Hepatocyte (in vitro differentiated cells): Measurements from ENCODE around the gene DHRS3. TPM values are rescaled to one million over a fixed set of nuclear protein-coding genes. Genes with fewer than 3 reads are reported as not detected.

Source experiments
- DNase-seq: peaks from one replicate; pipeline ENCODE4 v3.0.0-alpha.2; 2016; ENCODE audit warnings: low spot score
- H2AFZ ChIP-seq: fragments of 200-600 bp; sonication (generic); 2 replicates; pipeline ENCODE4 v1.6.0; 2016; ENCODE audit warnings: antibody characterized with exemption, mild to moderate bottlenecking
- H3K27ac ChIP-seq: fragments of 200-600 bp; sonication (generic); 2 replicates; pipeline ENCODE4 v1.5.1; 2016; ENCODE audit warnings: mild to moderate bottlenecking
- H3K27me3 ChIP-seq: fragments of 200-600 bp; sonication (generic); 2 replicates; pipeline ENCODE4 v1.6.1; 2016
- H3K36me3 ChIP-seq: fragments of 200-600 bp; sonication (generic); replicated peaks from 2 replicates; pipeline ENCODE4 v1.5.1; 2016; ENCODE audit warnings: low read depth; ENCODE audit not compliant: insufficient read depth
- H3K4me1 ChIP-seq: fragments of 200-600 bp; sonication (generic); 2 replicates; pipeline ENCODE4 v1.5.1; 2016; ENCODE audit warnings: mild to moderate bottlenecking, moderate library complexity; ENCODE audit not compliant: insufficient read depth
- H3K4me2 ChIP-seq: fragments of 200-600 bp; sonication (generic); 2 replicates; pipeline ENCODE4 v1.6.0; 2016
- H3K4me3 ChIP-seq: fragments of 200-600 bp; sonication (generic); 2 replicates; pipeline ENCODE4 v1.5.1; 2016; ENCODE audit warnings: mild to moderate bottlenecking
- H3K79me2 ChIP-seq: fragments of 200-600 bp; sonication (generic); 2 replicates; pipeline ENCODE4 v1.6.0; 2017; ENCODE audit warnings: mild to moderate bottlenecking
- H3K9me2 ChIP-seq: fragments of 200-600 bp; sonication (generic); replicated peaks from 2 replicates; pipeline ENCODE4 v1.6.0; 2017; ENCODE audit warnings: mild to moderate bottlenecking; ENCODE audit not compliant: insufficient read depth
- H3K9me3 ChIP-seq: fragments of 200-600 bp; sonication (generic); 2 replicates; pipeline ENCODE4 v1.5.1; 2016; ENCODE audit warnings: low read depth, mild to moderate bottlenecking
- H4K20me1 ChIP-seq: fragments of 200-600 bp; sonication (generic); 2 replicates; pipeline ENCODE4 v1.6.0; 2016; ENCODE audit warnings: mild to moderate bottlenecking; ENCODE audit not compliant: insufficient read depth, poor library complexity, severe bottlenecking
- EZH2 ChIP-seq: fragments of 200-600 bp; sonication (generic); IDR thresholded peaks from 2 replicates; pipeline ENCODE4 v1.6.1; 2016; ENCODE audit warnings: antibody characterized with exemption, mild to moderate bottlenecking, borderline replicate concordance
- EZH2phosphoT487 ChIP-seq: fragments of 200-600 bp; sonication (generic); IDR thresholded peaks from one replicate; pipeline ENCODE4 v1.6.1; 2018; ENCODE audit warnings: antibody characterized with exemption, mild to moderate bottlenecking, low read depth, moderate library complexity; ENCODE audit not compliant: unreplicated experiment, severe bottlenecking
- WGBS: methylation state at CpG from one replicate; pipeline ENCODE4 v1.1.6; 2016; ENCODE audit warnings: low lambda C conversion rate; ENCODE audit errors: missing lambda C conversion rate; 5-methylcytosine and 5-hydroxymethylcytosine counted together
- polyA plus RNA-seq: library from polyadenylated mRNA; unstranded; fragments of >200 nt; fragmentation: Nextera tagmentation; extraction: Ambion mirVana; gene quantifications from 2 replicates; pipeline ENCODE4 v1.2.1, GENCODE V29; 2016
- total RNA-seq: library from RNA; depleted of rRNA; stranded (reverse); fragments of >200 nt; gene quantifications from 2 replicates; pipeline ENCODE4 v1.2.3, GENCODE V29; 2014
- TF ChIP-seq, protein P1 (sequence below): fragments of 200-600 bp; sonication (generic); IDR thresholded peaks from 2 replicates; pipeline ENCODE4 v1.5.1; 2016; ENCODE audit warnings: antibody characterized with exemption, mild to moderate bottlenecking; ENCODE audit not compliant: poor library complexity

Gene DHRS3
- total and polyA plus RNA-seq, 2 experiments from 2014 or later, result 75.9 to 103 TPM

DNA sequence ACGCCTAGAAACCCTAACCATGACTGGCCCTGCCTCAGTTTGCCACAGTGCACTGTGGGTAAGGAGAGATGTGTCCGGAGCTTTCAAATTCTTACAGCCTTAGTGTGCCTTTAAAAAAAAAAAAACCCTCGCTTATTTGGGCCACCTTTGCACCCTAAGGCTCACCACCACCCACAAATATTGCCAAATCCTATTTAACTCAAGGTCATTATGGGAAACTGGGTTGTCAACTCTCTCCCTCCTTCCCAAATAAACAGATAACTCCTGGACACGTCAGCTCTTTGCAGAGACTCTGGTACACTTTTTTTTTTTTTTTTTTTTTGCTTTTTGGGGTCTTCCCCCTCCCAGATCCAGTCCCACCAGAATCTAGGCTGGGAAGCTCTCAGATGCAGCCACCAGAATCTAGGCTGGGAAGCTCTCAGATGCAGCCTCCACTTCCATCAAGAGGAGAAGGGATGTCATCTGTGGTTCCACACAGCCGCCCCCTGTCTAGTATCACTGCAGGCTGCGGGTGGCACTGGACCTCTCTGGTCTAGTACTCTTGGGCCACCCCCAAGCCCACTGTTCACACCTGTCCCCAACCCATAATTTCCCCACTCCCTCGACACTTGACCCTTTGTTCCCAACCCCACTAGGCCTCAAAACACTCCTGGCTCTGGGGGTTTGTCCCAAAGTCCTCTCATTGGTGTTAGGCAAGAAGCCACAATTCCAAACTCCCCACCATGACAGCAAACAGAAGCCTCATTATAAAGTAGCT is 3.4 kb downstream of the DHRS3 start:
- peak overlapping the region; percentile 97 for H3K27ac ChIP-seq

DNA sequence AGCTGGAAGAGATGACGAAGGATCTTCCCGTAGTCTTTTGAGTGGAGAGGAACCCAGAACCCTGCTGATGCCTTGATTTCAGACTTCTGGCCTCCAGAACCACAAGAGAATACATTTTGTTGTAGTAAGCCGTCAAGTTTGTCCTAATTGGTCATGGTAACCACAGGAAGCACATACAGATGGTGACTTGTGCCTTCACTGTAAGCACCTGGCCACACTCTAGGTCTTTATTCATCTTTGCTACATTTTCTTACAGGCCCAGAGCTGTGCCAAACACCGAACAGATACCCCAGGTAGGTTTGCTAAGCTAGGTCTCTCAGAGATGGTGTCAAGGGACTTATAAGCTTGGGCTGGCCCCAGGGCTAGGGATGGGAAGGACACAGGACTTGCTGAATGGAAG is 4.8 kb downstream of the DHRS3 start:
- Histone ChIP-seq H3K4me3 (no peak overlapping the region), H2AFZ (no peak overlapping the region), H3K4me2 (peak overlapping the region; percentile 85), H3K9me2 (no peaks in the 10 kb centered on the region), H3K27ac (no peak overlapping the region), H3K9me3 (no peaks in the 10 kb centered on the region), H4K20me1 (peaks cover 10% of the 10 kb centered on the region), H3K36me3 (peaks cover 3% of the 10 kb centered on the region), H3K4me1 (peaks cover 39% of the 10 kb centered on the region), H3K79me2 (peaks cover 90% of the 10 kb centered on the region), H3K27me3 (no peaks in the 10 kb centered on the region)
- no peak for DNase-seq
- TF ChIP-seq EZH2phosphoT487 (no peak), EZH2 (no peak)
- TF ChIP-seq, protein P1, sequence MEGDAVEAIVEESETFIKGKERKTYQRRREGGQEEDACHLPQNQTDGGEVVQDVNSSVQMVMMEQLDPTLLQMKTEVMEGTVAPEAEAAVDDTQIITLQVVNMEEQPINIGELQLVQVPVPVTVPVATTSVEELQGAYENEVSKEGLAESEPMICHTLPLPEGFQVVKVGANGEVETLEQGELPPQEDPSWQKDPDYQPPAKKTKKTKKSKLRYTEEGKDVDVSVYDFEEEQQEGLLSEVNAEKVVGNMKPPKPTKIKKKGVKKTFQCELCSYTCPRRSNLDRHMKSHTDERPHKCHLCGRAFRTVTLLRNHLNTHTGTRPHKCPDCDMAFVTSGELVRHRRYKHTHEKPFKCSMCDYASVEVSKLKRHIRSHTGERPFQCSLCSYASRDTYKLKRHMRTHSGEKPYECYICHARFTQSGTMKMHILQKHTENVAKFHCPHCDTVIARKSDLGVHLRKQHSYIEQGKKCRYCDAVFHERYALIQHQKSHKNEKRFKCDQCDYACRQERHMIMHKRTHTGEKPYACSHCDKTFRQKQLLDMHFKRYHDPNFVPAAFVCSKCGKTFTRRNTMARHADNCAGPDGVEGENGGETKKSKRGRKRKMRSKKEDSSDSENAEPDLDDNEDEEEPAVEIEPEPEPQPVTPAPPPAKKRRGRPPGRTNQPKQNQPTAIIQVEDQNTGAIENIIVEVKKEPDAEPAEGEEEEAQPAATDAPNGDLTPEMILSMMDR, result no peak
- WGBS, result 95% methylated on average over 4 of the region's 4 CpGs

More for the DNA sequence above, 3.4 kb downstream of the DHRS3 start:
- Histone ChIP-seq H3K9me3 (no peaks in the 10 kb centered on the region), H3K4me2 (peak overlapping the region; percentile 85), H2AFZ (no peak overlapping the region), H3K27me3 (no peaks in the 10 kb centered on the region), H3K4me1 (peaks cover 37% of the 10 kb centered on the region), H3K79me2 (peaks cover 76% of the 10 kb centered on the region), H3K4me3 (peak overlapping the region; percentile 62), H3K36me3 (peaks cover 3% of the 10 kb centered on the region), H4K20me1 (peaks cover 10% of the 10 kb centered on the region), H3K9me2 (no peaks in the 10 kb centered on the region)
- WGBS, result 69% methylated on average over 7 of the region's 7 CpGs
- DNase-seq, result no peak
- no peak for TF ChIP-seq EZH2
- TF ChIP-seq, protein P1, result no peak
- no peak for TF ChIP-seq EZH2phosphoT487

DNA sequence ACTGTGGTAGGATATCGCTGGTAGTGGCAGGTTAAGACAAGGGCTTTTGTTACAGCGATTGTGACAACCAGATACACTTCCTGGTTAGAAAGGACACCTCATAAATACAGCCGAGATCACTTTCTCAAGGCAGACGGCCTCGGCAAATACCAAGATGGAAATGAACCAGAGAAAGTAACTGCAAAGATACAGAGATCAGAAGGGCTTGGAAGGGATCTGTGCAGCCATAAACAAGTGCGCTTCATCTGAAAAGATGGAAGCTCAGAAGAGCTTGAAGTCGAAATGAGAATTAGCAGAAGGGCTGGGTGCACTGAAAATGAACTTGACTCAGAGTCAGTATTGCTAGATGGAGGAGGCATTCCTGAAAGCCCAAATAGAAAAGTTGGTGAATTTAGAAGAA is 7.1 kb downstream of the DHRS3 start:
- DNase-seq, result no peak
- Histone ChIP-seq H3K79me2 (peaks cover 99% of the 10 kb centered on the region), H3K36me3 (peaks cover 3% of the 10 kb centered on the region), H3K9me2 (no peaks in the 10 kb centered on the region), H3K27me3 (no peaks in the 10 kb centered on the region), H3K27ac (peak overlapping the region; percentile 4), H3K4me2 (no peak overlapping the region), H3K4me3 (no peak overlapping the region), H3K4me1 (peaks cover 39% of the 10 kb centered on the region), H4K20me1 (peaks cover 10% of the 10 kb centered on the region), H2AFZ (no peak overlapping the region), H3K9me3 (no peaks in the 10 kb centered on the region)
- no peak for TF ChIP-seq EZH2
- no peak for TF ChIP-seq EZH2phosphoT487
- TF ChIP-seq, protein P1, result no peak
- WGBS, result 67% methylated on average over 7 of the region's 7 CpGs
